Heart left ventricle (tissue), 16 donors: ENCODE measurements around the gene NAA16. TPM values are rescaled to one million over a fixed set of nuclear protein-coding genes. Genes with fewer than 3 reads are reported as not detected.

ENCODE experiments used
- ATAC-seq, 4 donors: fragments of 200-7000 bp; cut with Tn5 transposase; one replicate each; pipeline ENCODE4 v1.9.1; 2020 to 2022; ENCODE audit warnings: moderate library complexity in 4 of 4, mild to moderate bottlenecking in 3 of 4, moderate number of reproducible peaks in 1 of 4
- DNase-seq, 5 donors: peaks; one replicate each; pipeline ENCODE4 v3.0.0-alpha.2; 2020
- H3K27ac ChIP-seq, 12 donors: fragments of 200-600 bp; sonication (generic) in 4 of 12; one replicate each; pipeline versions ENCODE4 v1.5.0 to v1.8.0; 2016 to 2022; ENCODE audit warnings: mild to moderate bottlenecking in 2 of 12
- H3K27me3 ChIP-seq, 9 donors: fragments of 200-600 bp; sonication (generic) in 2 of 9; one replicate each; pipeline versions ENCODE4 v1.5.1 to v1.8.0; 2016 to 2022; ENCODE audit warnings: mild to moderate bottlenecking in 3 of 9
- H3K36me3 ChIP-seq, 9 donors: fragments of 200-600 bp; sonication (generic) in 2 of 9; one replicate each; pipeline versions ENCODE4 v1.5.0 to v1.8.0; 2018 to 2022; ENCODE audit warnings: mild to moderate bottlenecking in 2 of 9
- H3K4me1 ChIP-seq, 12 donors: fragments of 200-600 bp; sonication (generic) in 4 of 12; one replicate each; pipeline versions ENCODE4 v1.5.0 to v1.8.0; 2016 to 2022; ENCODE audit warnings: mild to moderate bottlenecking in 3 of 12
- H3K4me3 ChIP-seq, 12 donors: fragments of 200-600 bp; sonication (generic) in 4 of 12; one replicate each; pipeline versions ENCODE4 v1.5.0 to v1.8.0; 2017 to 2022; ENCODE audit warnings: mild to moderate bottlenecking in 9 of 12, moderate library complexity in 4 of 12
- H3K9me3 ChIP-seq, 12 donors: fragments of 200-600 bp; sonication (generic) in 4 of 12; one replicate each; pipeline versions ENCODE4 v1.5.0 to v1.8.0; 2016 to 2022; ENCODE audit warnings: mild to moderate bottlenecking in 1 of 12
- CTCF ChIP-seq, 12 donors: fragments of 200-600 bp; sonication (generic) in 4 of 12; IDR thresholded peaks; one replicate each; pipeline versions ENCODE4 v1.5.0 to v1.8.0; 2018 to 2022; ENCODE audit warnings: antibody characterized with exemption in 12 of 12, mild to moderate bottlenecking in 5 of 12
- POLR2A ChIP-seq, 2 donors: fragments of 450-650 bp; IDR thresholded peaks; one replicate each; pipeline ENCODE4 v1.6.1; 2017; ENCODE audit warnings: antibody characterized with exemption in 2 of 2, mild to moderate bottlenecking in 2 of 2, moderate library complexity in 2 of 2
- WGBS, 4 donors: extraction: QIAGEN DNeasy Blood & Tissue Kit in 2 of 4; methylation state at CpG; one replicate each; pipeline versions ENCODE4 v1.1.5 to v1.1.7; 2013 to 2018; 5-methylcytosine and 5-hydroxymethylcytosine counted together
- intact Hi-C, 10 donors: fragments of 100-400 bp; cut with DNase I; formaldehyde crosslinking; loops; one replicate each; pipeline versions ENCODE4 v1.11.1 to v1.14.2; 2022
- polyA plus RNA-seq, 2 donors: library from polyadenylated mRNA; stranded (reverse); fragments of 200-250 nt; gene quantifications; one replicate each; pipeline ENCODE4 v1.2.3, GENCODE V29; 2013
- total RNA-seq, 9 donors: library from RNA; depleted of rRNA in 2 of 9; stranded (reverse); fragments of >200 nt in 2 of 9; fragmentation: NEBNext Ultra II Directional in 3 of 9; extraction: Animal tissue kit (Norgen Biotek cat#: 25700) in 3 of 9; gene quantifications; one replicate each; pipeline versions ENCODE4 v1.1.0 to v1.2.4, GENCODE V29; 2016 to 2023
- donor health status: ischemic (EF 13 %, LVEDD 7.1; RV severe dilation, severe dysfunction).
- donor health status: healthy with polysubstance abuse.
- donor health status: DM: no; HTN: yes; CAD: no.
- donor health status: DM: no; HTN: no; CAD: no.
- donor health status: ischemic (EF 25% LVEDD 6.9; RV normal size, moderate dysfunction).
- donor health status: ischemic (EF 25% LVEDD 5.7; RV mildly dilated, moderate dysfunction).
- donor health status: healthy.
- donor health status: DM: yes; HTN: yes; CAD: no.
- donor health status: ischemic (EF 35%, LVEDD 5.7; RV mildly dilated, moderate dysfunction).
- donor health status: nonischemic (EF 11% LVEDD 7.7; RV severe dilation, severe dysfunction).
- donor health status: DM: yes; HTN: yes; CAD: no.
- donor health status: PGD.
- donor health status: ischemic (EF 29% LVEDD 5.4; RV normal size, mild dysfunction).
- donor health status: nonischemic (EF 23%, LVEDD 6.1; RV moderate dilation, normal function).

NAA16 gene
- total and polyA plus RNA-seq, 11 donors, result 3.6 to 10.7 (median 7.3) TPM

- ATAC-seq (no peak), DNase-seq (no peak)
- no peaks in the 10 kb centered on the region for H3K9me3 ChIP-seq
- H3K4me3 ChIP-seq, result no peak overlapping the region
- peaks cover 0 to 100% (median 89%) of the 10 kb centered on the region in 9 donors for H3K36me3 ChIP-seq
- intact Hi-C loops, result no loop called here
- TF ChIP-seq POLR2A (IDR thresholded peaks at IDR 0.05), result no peak
- TF ChIP-seq CTCF (IDR thresholded peaks at IDR 0.05), result no peak
- H3K27me3 ChIP-seq, result no peaks in the 10 kb centered on the region
- no peaks in the 10 kb centered on the region for H3K4me1 ChIP-seq
- H3K27ac ChIP-seq, result no peak overlapping the region
- 98 to 99% (median 98%) methylated on average over 2 of the region's 2 CpGs for WGBS, 4 donors
These were observed 54.6 kb downstream of the NAA16 start for GRCh38 chr13:41365631-41366030.

DNA sequence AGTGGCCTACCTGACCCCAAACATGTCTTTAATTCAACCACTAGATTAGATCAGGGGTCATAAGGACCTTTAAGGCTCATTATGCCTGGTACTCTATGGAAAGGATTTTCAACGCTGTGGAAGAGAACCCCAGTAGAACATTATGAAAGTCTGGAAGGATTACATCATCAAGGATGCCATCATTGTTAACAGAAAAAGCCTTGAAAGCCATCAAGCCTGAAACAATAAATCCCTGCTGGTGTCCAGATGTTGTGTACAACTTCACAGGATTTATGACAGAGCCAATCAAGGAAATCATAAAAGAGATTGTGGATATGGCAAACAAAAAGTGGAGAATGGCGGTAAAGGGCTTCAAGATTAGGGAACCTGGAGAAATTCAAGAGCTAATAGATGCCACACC is 59.7 kb downstream of the NAA16 start:
- no peaks in the 10 kb centered on the region for H3K27me3 ChIP-seq
- no peaks in the 10 kb centered on the region for H3K4me1 ChIP-seq
- no peak for TF ChIP-seq CTCF (IDR thresholded peaks at IDR 0.05)
- TF ChIP-seq POLR2A (IDR thresholded peaks at IDR 0.05), result no peak
- WGBS, 4 donors, result 76 to 92% (median 81%) methylated on average over 2 of the region's 2 CpGs
- no peak for ATAC-seq
- DNase-seq, result no peak
- peaks cover 3 to 100% (median 85%) of the 10 kb centered on the region in 9 donors for H3K36me3 ChIP-seq
- no peak overlapping the region for H3K27ac ChIP-seq
- H3K9me3 ChIP-seq, result no peaks in the 10 kb centered on the region
- intact Hi-C loops, result no loop called here
- H3K4me3 ChIP-seq, result no peak overlapping the region

GRCh38 chr13:41377446-41377845 is 66.4 kb downstream of the NAA16 start:
- Histone ChIP-seq H3K27ac (no peak overlapping the region), H3K4me1 (no peaks in the 10 kb centered on the region), H3K27me3 (no peaks in the 10 kb centered on the region), H3K4me3 (no peak overlapping the region), H3K9me3 (no peaks in the 10 kb centered on the region), H3K36me3 (peaks cover 3 to 53% (median 41%) of the 10 kb centered on the region in 9 donors)
- intact Hi-C loops, result no loop called here
- TF ChIP-seq POLR2A (IDR thresholded peaks at IDR 0.05) (no peak), CTCF (IDR thresholded peaks at IDR 0.05) (no peak)
- 94 to 98% (median 96%) methylated on average over 5 of the region's 5 CpGs for WGBS, 4 donors
- no peak for ATAC-seq
- DNase-seq, result no peak

DNA sequence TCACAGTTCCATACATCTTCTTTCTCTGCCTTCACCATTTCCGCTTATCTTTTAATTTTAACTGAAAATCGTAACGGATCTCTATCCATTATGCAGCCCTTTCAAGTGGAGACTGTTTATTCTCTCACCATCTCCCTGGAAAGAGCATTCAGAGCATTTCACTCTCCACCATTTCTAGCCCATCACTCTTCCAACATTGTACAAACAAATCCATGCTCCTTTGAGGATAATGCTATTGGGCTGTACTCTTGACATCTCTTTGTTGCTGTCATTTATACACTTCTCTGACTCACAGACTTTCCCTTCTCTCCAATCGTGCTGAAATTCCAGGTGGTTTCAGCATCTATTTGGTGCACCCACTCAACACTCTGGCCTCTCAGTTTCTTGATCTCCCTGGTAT is 71.4 kb downstream of the NAA16 start:
- ATAC-seq (no peak), DNase-seq (no peak)
- peaks cover 0 to 3% (median 0%) of the 10 kb centered on the region in 9 donors for H3K36me3 ChIP-seq
- 78 to 83% (median 81%) methylated on average over 4 of the region's 4 CpGs for WGBS, 4 donors
- intact Hi-C loops, result loop anchor here in 1 of 10 donors (10.0 kb wide), 3 partner anchors 182 to 732 kb away; no protein-coding TSS in a partner anchor
- H3K27me3 ChIP-seq, result no peaks in the 10 kb centered on the region
- H3K9me3 ChIP-seq, result no peaks in the 10 kb centered on the region
- no peak overlapping the region for H3K27ac ChIP-seq
- peaks cover 0 to 7% (median 0%) of the 10 kb centered on the region in 12 donors for H3K4me1 ChIP-seq
- H3K4me3 ChIP-seq, result no peak overlapping the region
- TF ChIP-seq POLR2A (IDR thresholded peaks at IDR 0.05) (no peak), CTCF (IDR thresholded peaks at IDR 0.05) (no peak)
